ENCODE measurements around the gene EXOG.

DNA sequence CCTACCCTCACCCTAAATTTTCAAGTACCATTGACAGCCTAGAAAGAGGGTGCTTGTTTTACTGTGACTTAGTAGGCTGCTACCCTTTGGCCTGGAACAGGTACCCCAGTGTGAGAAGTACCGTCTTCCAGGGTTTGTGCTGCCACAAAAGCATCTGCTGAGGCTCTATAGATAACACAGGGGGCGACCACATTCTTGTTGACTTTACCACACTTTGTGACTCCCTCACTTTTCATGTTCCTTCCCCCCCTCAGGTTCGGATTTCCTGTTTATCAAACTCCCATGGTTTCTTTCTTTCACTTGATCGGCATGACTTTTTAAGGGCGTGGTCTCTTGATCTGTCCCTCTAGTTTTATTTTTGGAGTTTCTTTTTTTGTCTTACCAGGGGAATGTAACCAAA is 23.5 kb downstream of the EXOG start:
- TF ChIP-seq POLR2AphosphoS5 (IDR thresholded peaks at IDR 0.05; ENCODE audit: insufficient read depth, low read depth, low read length) = no peak
- TF ChIP-seq GATA2 (IDR thresholded peaks at IDR 0.05; ENCODE audit: insufficient read depth, insufficient read length, low read depth, low read length) = no peak
- TF ChIP-seq, protein P1, sequence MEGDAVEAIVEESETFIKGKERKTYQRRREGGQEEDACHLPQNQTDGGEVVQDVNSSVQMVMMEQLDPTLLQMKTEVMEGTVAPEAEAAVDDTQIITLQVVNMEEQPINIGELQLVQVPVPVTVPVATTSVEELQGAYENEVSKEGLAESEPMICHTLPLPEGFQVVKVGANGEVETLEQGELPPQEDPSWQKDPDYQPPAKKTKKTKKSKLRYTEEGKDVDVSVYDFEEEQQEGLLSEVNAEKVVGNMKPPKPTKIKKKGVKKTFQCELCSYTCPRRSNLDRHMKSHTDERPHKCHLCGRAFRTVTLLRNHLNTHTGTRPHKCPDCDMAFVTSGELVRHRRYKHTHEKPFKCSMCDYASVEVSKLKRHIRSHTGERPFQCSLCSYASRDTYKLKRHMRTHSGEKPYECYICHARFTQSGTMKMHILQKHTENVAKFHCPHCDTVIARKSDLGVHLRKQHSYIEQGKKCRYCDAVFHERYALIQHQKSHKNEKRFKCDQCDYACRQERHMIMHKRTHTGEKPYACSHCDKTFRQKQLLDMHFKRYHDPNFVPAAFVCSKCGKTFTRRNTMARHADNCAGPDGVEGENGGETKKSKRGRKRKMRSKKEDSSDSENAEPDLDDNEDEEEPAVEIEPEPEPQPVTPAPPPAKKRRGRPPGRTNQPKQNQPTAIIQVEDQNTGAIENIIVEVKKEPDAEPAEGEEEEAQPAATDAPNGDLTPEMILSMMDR (IDR thresholded peaks at IDR 0.05; ENCODE audit: extremely low read depth in 1 of 2, insufficient read depth in 1 of 2, low read depth in 1 of 2, low read length in 2 of 2) = no peak
- TF ChIP-seq JUN (IDR thresholded peaks at IDR 0.05; ENCODE audit: borderline replicate concordance, insufficient read depth, insufficient read length, low read depth) = no peak
